ENCODE data around the gene MAP3K3.

Gene MAP3K3

DNA sequence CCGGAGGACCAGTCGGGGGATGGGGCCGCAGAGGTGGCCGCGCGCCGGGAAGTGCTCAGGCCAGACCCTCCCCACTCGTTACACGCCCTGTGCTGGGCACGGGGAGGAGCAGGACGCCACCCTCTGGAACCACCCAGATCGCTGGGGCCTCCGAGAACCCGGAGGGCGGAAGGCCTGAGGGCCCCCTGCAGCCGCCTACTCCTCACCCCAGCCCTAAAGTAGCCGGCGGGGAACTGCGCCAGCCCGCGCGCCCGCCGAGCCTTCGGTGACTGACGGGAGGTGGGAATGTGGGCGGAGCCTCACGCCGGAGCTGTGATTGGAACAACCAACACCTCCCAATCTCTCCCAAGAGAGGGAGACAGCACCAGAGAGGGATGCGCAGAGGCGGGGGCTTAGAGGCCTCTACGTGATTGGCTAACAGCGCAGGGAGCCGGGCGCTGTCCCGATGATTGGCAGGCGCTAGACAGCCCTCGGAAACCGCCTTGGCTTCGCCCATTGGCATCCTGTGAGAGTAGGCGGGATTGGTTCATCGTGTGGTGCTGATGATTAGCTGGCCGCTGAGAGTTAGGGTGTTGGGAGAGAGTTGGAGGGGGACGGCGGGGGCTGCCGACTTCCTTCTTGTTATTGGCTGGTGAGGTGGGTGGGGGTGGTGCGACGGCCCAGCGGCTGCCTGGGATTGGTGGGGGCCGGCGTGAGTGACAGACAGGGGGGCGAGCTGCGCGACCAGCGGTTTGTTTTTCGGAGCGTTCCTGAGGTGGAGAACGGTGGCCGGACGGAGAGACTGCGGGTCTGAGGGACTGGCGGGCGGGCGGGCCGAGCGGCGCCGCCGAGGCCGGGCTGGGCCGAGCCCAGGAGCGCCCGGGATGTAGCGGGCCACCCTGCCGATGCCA lies at the start of gene MAP3K3:
MAP3K3 (plus strand) TSS at position 734 of the 890 bp plus-strand sequence. CDS start 343 bp downstream, outside the sequence.
- H3K27me3 ChIP-seq (replicated peaks; ENCODE audit: control insufficient read depth, insufficient read depth, low read length), result no peaks in the 10 kb centered on the region
- TF ChIP-seq, protein P1, sequence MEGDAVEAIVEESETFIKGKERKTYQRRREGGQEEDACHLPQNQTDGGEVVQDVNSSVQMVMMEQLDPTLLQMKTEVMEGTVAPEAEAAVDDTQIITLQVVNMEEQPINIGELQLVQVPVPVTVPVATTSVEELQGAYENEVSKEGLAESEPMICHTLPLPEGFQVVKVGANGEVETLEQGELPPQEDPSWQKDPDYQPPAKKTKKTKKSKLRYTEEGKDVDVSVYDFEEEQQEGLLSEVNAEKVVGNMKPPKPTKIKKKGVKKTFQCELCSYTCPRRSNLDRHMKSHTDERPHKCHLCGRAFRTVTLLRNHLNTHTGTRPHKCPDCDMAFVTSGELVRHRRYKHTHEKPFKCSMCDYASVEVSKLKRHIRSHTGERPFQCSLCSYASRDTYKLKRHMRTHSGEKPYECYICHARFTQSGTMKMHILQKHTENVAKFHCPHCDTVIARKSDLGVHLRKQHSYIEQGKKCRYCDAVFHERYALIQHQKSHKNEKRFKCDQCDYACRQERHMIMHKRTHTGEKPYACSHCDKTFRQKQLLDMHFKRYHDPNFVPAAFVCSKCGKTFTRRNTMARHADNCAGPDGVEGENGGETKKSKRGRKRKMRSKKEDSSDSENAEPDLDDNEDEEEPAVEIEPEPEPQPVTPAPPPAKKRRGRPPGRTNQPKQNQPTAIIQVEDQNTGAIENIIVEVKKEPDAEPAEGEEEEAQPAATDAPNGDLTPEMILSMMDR (IDR thresholded peaks at IDR 0.05; ENCODE audit: insufficient read depth, low read length, poor library complexity, severe bottlenecking), result peak; percentile 28
- DNase-seq (ENCODE audit: extremely low read depth, insufficient read length), result peak; percentile 96

DNA sequence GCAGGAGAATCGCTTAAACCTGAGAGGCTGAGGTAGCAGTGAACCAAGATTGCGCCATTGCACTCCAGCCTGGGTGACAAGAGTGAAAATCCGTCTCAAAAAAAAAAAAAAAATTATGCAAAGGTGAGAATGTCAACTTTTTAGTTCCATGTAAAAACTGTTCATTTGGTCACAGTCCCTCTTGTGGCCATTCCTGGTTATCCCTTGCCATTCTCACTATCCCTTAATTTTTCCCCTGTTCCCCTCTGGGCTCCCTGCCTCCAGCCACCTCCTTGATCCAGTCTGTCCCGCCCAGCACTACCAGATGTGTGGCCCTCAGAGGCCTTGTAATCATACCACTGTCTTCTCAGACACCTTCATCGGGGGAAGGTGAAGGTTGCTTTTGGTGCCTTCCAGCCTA lies 48.6 kb upstream of the MAP3K3 start:
- TF ChIP-seq, protein P1 (IDR thresholded peaks at IDR 0.05; ENCODE audit: insufficient read depth, low read length, poor library complexity, severe bottlenecking), result no peak
- DNase-seq (ENCODE audit: extremely low read depth, insufficient read length), result no peak
- Histone ChIP-seq H3K27me3 (replicated peaks; ENCODE audit: control insufficient read depth, insufficient read depth, low read length) (no peaks in the 10 kb centered on the region), H3K36me3 (ENCODE audit: control insufficient read depth, insufficient read depth, low read length) (peaks cover 4% of the 10 kb centered on the region), H3K4me3 (replicated peaks; ENCODE audit: low read depth, low read length) (no peak overlapping the region)

More for the DNA sequence above, at the start of gene MAP3K3:
- Histone ChIP-seq H3K4me3 (replicated peaks; ENCODE audit: low read depth, low read length) (peak within 1 kb of the TSS; percentile 85), H3K36me3 (ENCODE audit: control insufficient read depth, insufficient read depth, low read length) (no peaks in the 10 kb centered on the region)

DNA sequence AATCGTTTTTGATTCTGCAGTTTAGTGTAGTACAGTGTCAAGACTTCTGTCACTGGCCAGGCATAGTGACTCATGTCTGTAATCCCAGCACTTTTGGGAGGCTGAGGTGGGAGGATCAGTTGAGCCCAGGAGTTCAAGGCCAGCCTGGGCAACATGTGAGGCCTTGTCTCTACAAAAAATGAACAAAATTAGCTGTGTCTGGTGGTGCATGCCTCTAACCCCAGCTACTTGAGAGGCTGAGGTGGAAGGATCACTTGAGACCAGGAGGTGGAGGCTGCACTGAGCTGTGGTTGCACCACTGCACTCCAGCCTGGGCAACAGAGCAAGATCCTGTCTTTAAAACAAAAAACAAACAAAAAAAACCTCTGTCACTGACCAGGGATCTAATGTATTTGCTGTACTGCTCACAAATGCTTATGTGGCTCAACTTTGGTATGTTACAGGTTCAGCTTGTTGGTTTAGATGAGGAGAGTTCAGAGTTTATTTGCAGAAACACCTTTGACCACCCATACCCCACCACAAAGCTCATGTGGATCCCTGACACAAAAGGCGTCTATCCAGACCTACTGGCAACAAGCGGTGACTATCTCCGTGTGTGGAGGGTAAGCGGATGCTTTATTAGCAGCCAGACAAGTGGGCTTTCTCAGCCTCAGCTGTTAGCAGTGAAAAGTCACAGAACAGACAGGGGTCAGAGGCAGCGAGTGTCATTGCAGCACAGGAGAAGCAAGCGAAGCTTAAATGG lies 44.0 kb upstream of the MAP3K3 start:
- Histone ChIP-seq H3K27me3 (replicated peaks; ENCODE audit: control insufficient read depth, insufficient read depth, low read length) (no peaks in the 10 kb centered on the region), H3K4me3 (replicated peaks; ENCODE audit: low read depth, low read length) (no peak overlapping the region), H3K36me3 (ENCODE audit: control insufficient read depth, insufficient read depth, low read length) (peaks cover 16% of the 10 kb centered on the region)
- TF ChIP-seq, protein P1 (IDR thresholded peaks at IDR 0.05; ENCODE audit: insufficient read depth, low read length, poor library complexity, severe bottlenecking), result no peak
- DNase-seq (ENCODE audit: extremely low read depth, insufficient read length), result no peak

DNA sequence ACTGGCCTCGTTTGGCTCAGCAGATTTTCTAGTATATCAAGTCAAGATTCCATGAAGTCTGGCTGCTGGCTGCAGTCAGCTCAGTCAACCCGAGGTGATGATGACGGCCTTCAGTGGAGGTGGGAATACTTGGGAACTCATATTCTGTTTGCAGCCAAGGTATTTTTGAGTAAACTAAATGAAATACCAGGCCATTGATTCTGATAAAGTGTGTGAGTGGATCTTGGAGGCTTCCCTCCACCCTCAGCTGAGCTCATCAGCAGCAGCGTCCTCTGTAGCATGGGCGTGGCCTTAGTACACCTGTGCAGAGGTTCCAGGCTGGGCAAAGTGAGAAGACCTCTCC lies 43.5 kb upstream of the MAP3K3 start:
- Histone ChIP-seq H3K27me3 (replicated peaks; ENCODE audit: control insufficient read depth, insufficient read depth, low read length) (no peaks in the 10 kb centered on the region), H3K36me3 (ENCODE audit: control insufficient read depth, insufficient read depth, low read length) (peaks cover 21% of the 10 kb centered on the region), H3K4me3 (replicated peaks; ENCODE audit: low read depth, low read length) (no peak overlapping the region)
- DNase-seq (ENCODE audit: extremely low read depth, insufficient read length), result no peak
- TF ChIP-seq, protein P1 (IDR thresholded peaks at IDR 0.05; ENCODE audit: insufficient read depth, low read length, poor library complexity, severe bottlenecking), result no peak

DNA sequence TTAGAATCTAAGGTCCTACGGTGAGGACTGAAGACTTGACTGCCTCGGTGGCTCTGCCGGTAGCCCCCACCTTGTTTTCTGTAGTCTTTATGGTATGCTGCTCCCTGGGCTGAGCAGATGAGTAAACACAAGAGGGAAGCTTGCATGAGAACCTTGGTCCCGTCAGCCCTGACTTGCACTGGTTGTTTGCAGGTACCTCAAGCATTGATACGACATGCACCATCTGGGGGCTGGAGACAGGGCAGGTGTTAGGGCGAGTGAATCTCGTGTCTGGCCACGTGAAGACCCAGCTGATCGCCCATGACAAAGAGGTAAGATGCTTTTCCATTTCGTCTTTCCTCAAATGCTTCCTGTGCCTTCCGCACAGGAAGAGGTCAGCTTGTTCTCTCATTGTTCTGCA lies 42.6 kb upstream of the MAP3K3 start:
- no peak for DNase-seq (ENCODE audit: extremely low read depth, insufficient read length)
- Histone ChIP-seq H3K27me3 (replicated peaks; ENCODE audit: control insufficient read depth, insufficient read depth, low read length) (no peaks in the 10 kb centered on the region), H3K36me3 (ENCODE audit: control insufficient read depth, insufficient read depth, low read length) (peaks cover 23% of the 10 kb centered on the region), H3K4me3 (replicated peaks; ENCODE audit: low read depth, low read length) (no peak overlapping the region)
- TF ChIP-seq, protein P1 (IDR thresholded peaks at IDR 0.05; ENCODE audit: insufficient read depth, low read length, poor library complexity, severe bottlenecking), result no peak
